Left cardiac atrium (tissue), 4 donors: ENCODE measurements around the gene MED9. TPM values are rescaled to one million over a fixed set of nuclear protein-coding genes. Genes with fewer than 3 reads are reported as not detected.
"Not testable (repeated sequence)": the region's sequence is repeated elsewhere in the genome, so short reads cannot be mapped to it uniquely, and the experiment has no call there.

Experiments used
- ATAC-seq, 2 donors: fragments of 200-7000 bp; cut with Tn5 transposase; one replicate each; pipeline ENCODE4 v1.9.1; 2020; ENCODE audit warnings: mild to moderate bottlenecking in 2 of 2, moderate library complexity in 2 of 2
- DNase-seq: peaks from one replicate; pipeline ENCODE4 v3.0.0-alpha.2; 2020
- intact Hi-C, 2 donors: fragments of 100-400 bp; cut with DNase I; formaldehyde crosslinking; loops; one replicate each; pipeline versions ENCODE4 v1.14.1 to v1.15.1; 2022 to 2023
- total RNA-seq, 2 donors: library from RNA; stranded (reverse); fragmentation: NEBNext Ultra II Directional; extraction: Animal tissue kit (Norgen Biotek cat#: 25700); gene quantifications; one replicate each; pipeline ENCODE4 v1.2.1, GENCODE V29; 2021
- donor health status: DM: no; HTN: yes; CAD: no.
- donor health status: DM: no; HTN: yes; CAD: no; lungs with severe emphysema.
- donor health status: DM: yes; HTN: yes; CAD: no.
- donor health status: Dilated cardiomyopathy.

MED9 gene
- total RNA-seq, 2 donors from 2014 or later, result 26.8 to 35.1 TPM

DNA sequence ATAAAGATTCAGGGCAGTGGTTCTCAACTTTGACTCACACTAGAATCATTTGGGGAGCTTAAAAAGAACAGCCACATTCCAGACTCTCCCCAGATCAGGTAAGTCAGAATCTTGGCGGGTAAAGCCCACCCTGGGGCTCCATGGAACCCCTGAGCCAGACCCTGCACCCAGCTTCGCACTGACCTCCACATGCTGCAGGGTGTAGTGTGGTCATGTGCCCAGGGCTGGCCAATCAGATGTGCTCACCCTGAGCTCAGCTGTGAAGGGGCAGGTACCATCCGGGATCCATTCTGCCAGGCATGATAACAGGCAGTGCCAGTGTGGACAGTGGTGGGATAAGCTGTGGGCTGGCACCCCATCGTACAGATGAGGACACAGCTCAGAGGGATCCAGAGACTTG, 28.1 kb upstream of the MED9 start:
- no peak for DNase-seq
- intact Hi-C loops, result loop anchor here in 1 of 2 donors (10.0 kb wide), 1 partner anchor 94 kb away; no protein-coding TSS in a partner anchor
- no peak for ATAC-seq

DNA sequence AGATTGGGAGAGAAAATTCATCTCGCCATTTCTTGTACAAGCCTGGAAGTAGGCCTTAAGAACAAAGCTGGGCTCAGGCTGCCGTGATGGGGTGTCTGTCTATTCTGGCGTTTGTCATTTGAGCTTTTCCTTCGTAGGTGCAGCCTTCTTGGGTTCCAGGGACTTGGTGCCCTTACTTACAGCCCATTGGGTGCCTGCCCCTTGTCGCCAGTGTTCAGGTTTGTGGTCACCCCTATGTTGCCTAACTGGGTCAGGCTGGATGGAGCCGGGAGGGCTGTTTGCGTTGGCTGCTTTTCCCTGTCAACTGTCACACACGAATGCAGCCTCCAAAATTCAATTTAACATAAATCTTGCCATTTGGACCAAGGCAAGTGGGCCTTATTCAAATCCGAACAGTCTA, 23.7 kb upstream of the MED9 start:
- intact Hi-C loops, result no loop called here
- DNase-seq, result no peak
- no peak for ATAC-seq

DNA sequence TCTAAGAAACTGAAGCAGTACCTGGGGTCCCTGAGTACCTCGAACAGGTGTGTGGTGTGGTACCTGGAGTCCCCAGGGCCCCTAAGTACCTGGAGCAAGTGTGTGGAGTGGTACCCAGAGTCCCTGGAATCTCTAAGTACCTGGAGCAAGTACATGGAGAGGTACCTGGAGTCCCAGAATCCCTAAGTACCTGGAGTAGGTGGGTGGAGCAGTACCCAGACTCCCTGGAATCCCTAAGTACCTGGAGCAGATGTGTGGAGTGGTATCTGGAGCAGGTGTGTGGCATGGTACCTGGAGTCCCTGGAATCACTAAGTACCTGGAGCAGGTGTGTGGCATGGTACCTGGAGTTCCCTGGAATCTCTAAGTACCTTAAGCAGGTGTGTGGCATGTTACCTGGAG, 22.5 kb upstream of the MED9 start:
- intact Hi-C loops, result no loop called here
- DNase-seq (no peak), ATAC-seq (no peak)

DNA sequence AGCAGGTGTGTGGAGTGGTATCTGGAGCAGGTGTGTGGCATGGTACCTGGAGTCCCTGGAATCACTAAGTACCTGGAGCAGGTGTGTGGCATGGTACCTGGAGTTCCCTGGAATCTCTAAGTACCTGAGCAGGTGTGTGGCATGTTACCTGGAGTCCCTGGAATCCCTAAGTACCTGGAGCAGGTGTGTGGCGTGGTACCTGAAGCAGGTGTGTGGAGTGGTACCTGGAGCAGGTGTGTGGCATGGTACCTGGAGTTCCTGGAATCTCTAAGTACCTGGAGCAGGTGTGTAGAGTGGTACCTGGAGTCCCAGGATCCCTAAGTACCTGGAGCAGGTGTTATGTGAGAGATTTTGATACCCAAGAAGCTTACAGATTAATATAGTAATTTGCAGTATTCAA, 22.1 kb upstream of the MED9 start:
- DNase-seq, intact Hi-C loops, ATAC-seq: not testable (repeated sequence)

DNA sequence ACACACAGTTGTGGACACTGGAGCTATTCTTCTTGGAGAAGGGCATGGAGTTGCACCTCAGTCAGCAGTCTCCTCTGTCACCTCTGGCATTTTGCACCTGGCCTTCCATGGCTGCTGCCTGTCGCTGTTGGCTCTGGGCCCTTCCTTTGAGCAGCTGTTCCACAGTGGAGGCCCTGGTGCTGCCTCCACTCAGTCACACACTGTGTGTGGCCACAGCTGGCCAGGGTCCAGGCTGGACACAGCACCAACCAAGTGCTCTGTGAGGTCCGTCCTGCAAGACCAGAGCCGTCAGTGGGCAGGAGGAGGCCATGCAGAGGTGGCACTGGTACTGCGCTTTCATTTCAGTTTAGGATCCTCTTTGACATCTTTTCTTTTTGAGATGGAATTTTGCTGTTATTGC, 21.6 kb upstream of the MED9 start:
- no peak for ATAC-seq
- DNase-seq, result no peak
- intact Hi-C loops, result no loop called here

DNA sequence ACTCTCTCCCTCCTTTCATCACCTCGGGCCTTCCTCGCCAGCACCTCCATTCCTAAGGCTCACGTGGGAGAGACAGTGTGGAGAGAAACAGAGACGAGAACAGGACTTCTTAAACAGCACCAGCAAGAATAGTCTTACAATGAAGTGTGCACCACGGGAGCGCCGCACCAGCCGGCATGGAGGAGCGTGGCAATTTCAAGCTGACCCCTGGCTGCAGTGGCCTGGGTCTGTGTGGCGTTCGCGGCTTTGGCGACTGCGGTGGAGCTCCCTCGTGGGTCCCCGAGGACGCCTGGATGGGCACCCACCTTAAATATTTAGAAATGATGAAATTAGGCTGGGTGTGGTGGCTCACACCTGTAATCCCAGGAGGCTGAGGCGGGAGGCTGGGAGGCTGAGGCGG, 20.5 kb upstream of the MED9 start:
- intact Hi-C loops, result no loop called here
- ATAC-seq (no peak), DNase-seq (no peak)

DNA sequence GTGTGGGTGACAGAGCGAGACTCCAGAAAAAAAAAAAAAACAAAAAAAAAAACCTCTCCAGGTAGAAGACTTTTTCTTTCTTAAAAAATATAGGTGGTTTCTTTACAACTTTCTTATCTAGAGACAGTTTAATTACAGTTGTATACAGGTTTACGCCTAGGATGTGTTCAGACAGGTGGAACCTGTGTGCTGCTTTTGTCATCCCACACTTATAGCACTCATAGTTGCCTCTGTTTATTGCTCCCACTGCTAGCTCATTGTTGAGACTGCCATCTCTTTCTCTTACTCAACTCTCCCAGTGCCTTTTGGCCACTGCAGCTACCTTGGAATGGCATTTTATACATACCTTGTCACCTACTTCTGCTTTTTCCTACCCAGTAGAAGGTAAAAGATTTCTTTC, 19.1 kb upstream of the MED9 start:
- DNase-seq, result no peak
- intact Hi-C loops, result no loop called here
- ATAC-seq, result no peak

DNA sequence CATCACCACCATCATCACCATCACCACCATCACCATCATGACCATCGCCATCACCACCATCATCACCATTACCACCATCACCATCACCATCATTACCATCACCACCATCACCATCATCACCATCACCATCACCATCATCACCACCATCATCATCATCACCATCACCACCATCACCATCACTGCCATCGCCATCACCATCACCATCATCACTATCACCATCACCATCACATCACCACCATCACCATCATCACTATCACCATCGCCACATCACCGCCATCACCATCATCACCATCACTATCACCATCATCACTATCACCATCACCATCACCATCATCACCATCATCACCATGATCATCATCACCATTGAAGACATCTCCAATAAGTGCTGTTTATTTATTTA, 16.8 kb upstream of the MED9 start:
- ATAC-seq (no peak), DNase-seq (no peak)
- intact Hi-C loops, result no loop called here

DNA sequence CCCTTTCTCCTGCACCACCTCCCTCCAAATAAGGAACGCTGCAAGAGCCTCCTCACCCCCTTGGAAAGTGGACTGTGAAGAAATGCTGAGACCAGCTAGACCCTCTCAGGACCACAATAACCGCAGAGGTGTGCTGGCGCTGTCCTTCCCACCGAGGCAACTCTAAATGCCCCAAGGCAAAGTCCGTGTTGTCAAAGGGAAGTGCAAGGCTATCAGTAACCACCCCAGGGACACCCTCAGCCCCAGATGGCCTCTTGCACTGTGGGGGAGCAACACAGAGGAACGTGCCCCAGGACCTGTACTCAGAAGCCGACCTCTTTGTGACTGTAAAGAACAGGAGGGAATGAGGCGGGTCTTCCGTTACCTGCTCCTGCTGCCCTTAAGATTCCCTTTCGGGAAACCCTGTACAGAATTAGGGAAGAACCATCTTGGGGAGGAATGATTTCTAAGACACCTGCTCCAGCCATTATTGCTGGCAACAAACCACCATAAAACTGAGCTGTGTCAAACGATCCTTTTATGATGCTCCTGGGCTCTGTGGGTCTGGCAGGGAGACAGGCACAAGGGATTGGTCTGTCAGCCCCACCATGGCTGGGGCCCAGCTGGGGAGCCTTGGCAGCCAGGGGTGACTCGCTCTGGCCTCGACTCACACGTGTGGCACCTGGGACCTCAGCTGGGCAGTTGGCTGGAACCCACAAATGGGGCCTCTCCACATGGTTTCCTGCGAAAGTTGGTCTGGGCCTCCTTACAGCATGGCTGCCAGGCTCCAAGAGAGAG, 14.6 kb upstream of the MED9 start:
- ATAC-seq (no peak), DNase-seq (no peak)
- intact Hi-C loops, result no loop called here

DNA sequence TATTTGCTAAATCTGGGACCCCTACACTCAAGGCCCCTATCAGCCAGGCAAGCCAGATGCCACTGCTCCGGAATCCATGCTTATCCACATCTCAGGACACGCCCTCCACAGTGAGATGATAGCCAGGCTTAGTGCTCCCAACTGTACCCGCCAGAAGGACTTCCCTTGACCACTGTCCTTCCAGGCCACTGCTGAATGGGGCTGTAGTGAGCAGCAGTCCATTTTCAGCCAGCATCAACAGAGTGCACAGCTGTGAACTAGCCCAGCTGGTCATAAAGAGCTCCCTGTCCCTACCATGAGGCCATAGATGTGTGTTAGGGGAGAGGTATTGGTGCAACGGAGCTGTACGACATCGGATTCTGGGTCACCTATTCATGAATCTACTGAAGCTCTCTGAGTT, 13.0 kb upstream of the MED9 start:
- ATAC-seq (no peak), DNase-seq (no peak)
- intact Hi-C loops, result no loop called here

DNA sequence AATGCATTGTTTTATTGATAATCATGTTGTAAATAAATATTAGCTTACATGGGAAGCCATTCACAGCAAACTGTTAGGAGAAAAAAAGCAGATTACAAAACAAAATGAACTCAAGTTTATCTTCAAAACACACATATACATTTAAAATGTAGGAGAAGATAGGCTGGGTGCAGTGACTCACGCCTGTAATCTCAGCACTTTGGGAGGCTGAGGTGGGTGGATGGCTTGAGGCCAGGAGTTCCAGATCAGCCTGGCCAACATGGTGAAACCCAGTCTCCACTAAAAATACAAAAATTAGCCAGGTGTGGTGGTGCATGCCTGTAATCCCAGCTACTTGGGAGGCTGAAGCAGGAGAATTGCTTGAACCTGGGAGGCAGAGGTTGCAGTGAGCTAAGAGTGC, 10.9 kb upstream of the MED9 start:
- intact Hi-C loops, DNase-seq, ATAC-seq: not testable (repeated sequence)

DNA sequence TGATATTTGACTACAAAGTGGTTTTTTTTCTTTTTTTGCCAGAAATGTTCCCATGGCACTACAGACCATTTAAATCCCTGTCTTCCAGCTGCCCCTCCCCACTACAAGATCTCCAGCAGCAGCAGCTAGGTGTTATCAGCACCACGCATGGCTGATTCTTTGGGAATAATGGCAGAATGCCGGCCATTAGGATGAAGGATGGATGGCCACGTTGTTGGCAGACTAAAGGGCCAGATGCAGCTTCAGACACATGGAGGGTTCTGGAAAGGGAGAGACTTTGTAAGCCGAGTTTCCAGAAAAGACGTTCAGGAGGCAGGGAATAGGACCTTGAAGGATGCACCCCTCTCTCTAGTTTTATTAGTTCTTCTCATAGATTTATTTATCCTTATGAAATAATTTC, 10.3 kb upstream of the MED9 start:
- ATAC-seq (no peak), DNase-seq (no peak)
- intact Hi-C loops, result no loop called here

DNA sequence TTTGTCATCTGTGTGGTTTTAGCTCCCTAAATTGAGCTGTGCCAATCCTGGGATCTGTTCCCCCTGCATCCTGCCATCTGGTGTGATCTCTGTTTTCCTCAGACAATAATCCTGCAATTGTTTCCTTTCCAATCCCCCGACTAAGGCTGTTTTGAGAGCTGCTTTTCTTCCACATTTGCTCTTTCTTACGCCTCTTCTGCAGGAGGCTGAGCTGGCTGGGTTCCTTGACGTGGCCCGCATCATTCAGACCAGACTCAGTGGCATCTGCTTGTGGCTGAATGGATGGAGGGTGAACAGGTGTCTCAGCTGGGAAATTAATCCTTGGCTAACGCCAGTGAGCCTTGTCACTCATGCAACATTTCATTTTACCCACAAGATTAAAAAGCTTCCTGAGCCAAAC, 9.8 kb upstream of the MED9 start:
- DNase-seq, result no peak
- intact Hi-C loops, result no loop called here
- no peak for ATAC-seq

DNA sequence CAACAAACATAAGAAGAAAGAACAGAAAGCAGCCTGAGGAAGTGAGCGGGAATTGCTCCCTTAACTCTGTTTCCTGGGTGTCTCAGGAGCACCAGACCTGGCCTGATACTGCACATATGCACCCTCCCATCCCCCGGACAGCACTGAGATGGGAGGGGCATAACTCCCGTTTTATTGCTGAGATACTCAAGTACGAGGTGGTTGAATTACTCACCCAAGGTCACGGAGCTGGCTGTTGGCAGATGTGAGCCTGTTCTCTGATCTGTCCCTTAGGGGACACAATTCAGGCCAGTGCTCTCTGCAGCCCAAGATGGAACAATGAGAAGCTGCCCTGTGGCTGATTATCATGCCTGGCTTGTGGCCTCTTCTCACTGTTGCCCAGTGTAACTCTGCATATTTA, 9.1 kb upstream of the MED9 start:
- DNase-seq (no peak), ATAC-seq (peak; percentile 5 to 80)
- intact Hi-C loops, result no loop called here

DNA sequence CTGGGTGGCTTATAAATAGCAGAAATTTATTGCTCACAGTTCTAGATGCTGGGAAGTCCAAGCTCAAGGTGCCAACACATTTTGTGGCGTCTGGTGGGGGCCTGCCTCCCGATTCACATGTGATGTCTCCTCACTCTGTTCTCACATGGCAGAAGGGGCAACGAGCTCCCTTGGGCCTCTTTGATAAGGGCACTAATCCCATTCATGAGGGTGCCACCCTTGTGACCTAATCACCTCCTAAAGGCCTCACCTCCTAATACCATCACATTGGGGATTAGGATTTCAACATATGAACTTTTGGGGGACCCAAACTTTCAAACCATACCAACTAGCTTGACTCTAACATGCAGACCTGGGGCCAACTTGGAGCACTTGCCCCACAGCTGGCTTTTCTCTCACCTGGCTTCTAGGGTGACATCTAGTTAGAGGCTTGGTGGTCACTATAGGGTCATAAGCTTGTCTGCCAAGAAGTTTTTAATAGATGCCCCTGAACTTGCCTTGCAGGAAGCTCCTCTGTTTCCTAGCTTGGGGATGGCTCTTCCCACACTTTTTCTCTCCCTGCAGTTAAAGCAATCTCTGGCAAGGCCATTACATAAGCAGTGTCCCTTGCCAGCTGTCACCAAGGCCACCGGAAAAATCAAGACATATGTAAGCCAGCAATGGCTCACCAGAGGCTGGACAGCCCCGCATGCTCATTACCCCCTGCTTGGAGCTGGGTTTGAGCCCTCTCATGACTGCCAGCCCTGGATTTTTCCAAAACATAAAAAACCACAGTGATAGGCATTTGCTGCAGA, 8.4 kb upstream of the MED9 start:
- intact Hi-C loops, result no loop called here
- no peak for DNase-seq
- ATAC-seq, result peak in 1 of 2 donors; percentile 78

DNA sequence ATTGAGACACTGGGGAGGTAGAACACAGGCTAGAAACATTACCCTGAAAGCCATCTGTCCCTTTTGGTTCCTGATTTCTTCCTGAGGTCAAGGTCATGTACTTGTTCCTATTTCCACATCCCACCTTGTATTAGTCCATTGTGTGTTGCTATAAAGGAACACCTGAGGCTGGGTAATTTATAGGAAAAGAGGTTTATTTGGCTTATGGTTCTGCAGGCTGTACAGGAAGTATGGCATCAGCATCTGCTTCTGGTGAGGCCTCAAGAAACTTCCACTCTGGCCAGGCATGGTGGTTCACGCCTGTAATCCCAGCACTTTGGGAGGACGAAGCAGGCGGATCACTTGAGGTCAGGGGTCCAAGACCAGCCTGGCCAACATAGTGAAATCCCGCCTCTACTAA, 7.4 kb upstream of the MED9 start:
- intact Hi-C loops, result no loop called here
- DNase-seq (no peak), ATAC-seq (no peak)

DNA sequence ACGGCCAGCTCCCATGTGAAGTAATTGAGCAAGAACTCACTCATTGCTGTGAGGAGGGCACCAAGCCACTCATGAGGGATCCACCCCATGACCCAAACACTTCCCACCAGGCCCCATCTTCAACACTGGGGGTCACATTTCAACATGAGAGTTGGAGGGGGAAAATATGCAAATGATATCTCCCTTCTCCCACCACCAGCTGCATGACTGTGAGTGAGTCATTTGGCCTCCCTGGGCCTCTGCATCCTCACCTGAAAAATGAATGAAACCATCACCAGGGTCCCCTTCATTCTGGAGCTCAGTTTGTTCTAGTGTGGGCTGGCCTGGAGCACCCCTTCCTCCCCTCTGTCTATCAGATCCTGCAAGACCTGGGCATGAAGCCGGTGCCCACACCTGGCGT, 6.8 kb upstream of the MED9 start:
- ATAC-seq (no peak), DNase-seq (no peak)
- intact Hi-C loops, result loop anchor here in 1 of 2 donors (10.0 kb wide), 2 partner anchors 55 to 105 kb away; no protein-coding TSS in a partner anchor

DNA sequence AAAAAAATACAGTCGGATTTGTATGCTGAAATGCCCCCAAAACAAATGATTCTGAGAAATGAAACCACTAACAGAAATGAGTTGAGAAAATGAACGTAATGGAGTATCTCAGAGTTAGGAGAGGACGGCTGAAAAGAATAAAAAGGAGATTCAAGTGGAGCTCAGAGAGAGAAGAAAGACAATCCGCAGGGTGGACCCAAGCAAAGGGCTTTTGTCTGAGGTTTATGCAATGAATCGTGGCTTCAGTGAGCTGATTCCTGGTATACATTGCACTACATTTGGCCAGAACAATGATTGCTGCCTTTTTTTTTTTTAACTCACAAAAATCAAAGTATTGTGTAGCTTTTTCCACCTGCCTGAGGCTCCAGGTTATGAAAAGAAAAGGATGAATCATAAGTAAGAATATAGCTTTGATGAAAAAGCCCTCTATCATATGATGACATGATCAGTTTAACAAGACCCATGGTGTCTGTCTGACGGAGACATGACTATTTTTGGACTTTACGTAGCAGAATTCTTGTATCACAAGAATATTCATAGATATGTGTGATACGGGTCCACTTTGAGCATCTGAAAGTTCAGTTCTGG, 4.4 kb upstream of the MED9 start:
- intact Hi-C loops, result loop anchor here in 1 of 2 donors (10.0 kb wide), 2 partner anchors 58 to 108 kb away; no protein-coding TSS in a partner anchor
- DNase-seq (no peak), ATAC-seq (no peak)

DNA sequence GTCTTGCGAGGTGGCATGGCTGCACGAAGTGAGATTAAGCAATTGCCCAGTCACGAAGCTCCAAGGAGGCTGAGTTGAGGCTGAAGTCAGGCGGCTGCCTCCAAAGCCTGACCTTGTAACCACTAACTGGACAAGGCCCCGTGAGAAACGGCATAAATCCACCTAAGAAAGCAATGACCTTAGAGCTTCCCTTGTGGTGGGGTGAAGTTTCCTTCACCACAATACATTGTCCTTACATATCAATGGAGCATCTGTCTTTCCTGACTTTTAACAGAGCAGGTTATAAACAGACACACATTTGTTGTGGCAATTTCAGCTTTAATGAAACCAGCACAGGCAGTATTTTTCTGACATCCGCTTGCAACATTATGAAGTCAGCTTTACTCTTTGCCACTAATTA, 2.5 kb upstream of the MED9 start:
- no peak for ATAC-seq
- no peak for DNase-seq
- intact Hi-C loops, result loop anchor here in 1 of 2 donors (10.0 kb wide), 2 partner anchors 60 to 110 kb away; no protein-coding TSS in a partner anchor

DNA sequence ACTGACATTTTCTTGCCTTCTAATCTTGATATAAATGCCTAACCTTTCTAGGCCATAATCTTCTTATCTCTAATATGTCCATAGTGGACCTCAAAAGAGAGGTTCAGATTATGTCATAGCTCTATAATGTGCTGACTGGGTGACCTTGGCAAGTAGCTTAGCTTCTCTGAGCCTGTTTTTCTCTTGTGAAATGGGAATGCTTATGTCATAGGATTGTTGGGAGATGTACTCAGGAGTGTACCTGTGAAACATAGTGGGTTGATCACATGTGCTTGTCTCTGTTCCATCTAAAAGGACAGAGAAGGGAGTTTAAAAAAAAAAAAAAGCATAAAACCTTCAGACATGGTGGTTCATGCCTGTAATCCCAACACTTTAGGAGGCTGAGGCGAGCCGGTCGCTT, 2.4 kb downstream of the MED9 start:
- intact Hi-C loops, result loop anchor here in 1 of 2 donors (10.0 kb wide), 2 partner anchors 64 to 114 kb away; no protein-coding TSS in a partner anchor
- ATAC-seq (no peak), DNase-seq (no peak)
